OCI-LY7 (cell line): Measurements from ENCODE around the gene RILP. TPM values are rescaled to one million over a fixed set of nuclear protein-coding genes. Genes with fewer than 3 reads are reported as not detected.

Experiments
- BruUV-seq: library from RNA; stranded (reverse); fragments of 400-500 nt; replicated peaks from 2 replicates; lab custom pipeline; 2021; lab: Mats Ljungman, UMichigan
- CTCF ChIA-PET: fragments of 300-600 bp; sonication (Branson Sonifier 250); formaldehyde crosslinking; loops from one replicate; lab custom pipeline; 2022; ENCODE audit warnings: antibody characterized with exemption; ENCODE audit not compliant: unreplicated experiment; lab: Charles Lee
- POLR2A ChIA-PET: fragments of 300-600 bp; sonication (Branson Sonifier 250); formaldehyde crosslinking; loops from one replicate; lab custom pipeline; 2022; ENCODE audit warnings: antibody characterized with exemption; lab: Charles Lee
- DNase-seq: peaks from one replicate; pipeline ENCODE4 v3.0.0-alpha.2; 2015; ENCODE audit warnings: low spot score
- H2AFZ ChIP-seq: fragments of 200-600 bp; sonication (generic), shearing (Covaris generic); 2 replicates; pipeline ENCODE4 v1.6.1; 2014; ENCODE audit warnings: mild to moderate bottlenecking, antibody characterized with exemption, low read length, moderate library complexity
- H3K27ac ChIP-seq: fragments of 200-600 bp; sonication (generic); 2 replicates; pipeline ENCODE4 v1.5.1; 2014; ENCODE audit warnings: mixed run types, low read depth, mild to moderate bottlenecking, moderate library complexity, low read length, inconsistent platforms; ENCODE audit not compliant: poor library complexity, severe bottlenecking
- H3K36me3 ChIP-seq: fragments of 200-600 bp; sonication (generic); 2 replicates; pipeline ENCODE4 v1.6.1; 2014; ENCODE audit warnings: mild to moderate bottlenecking, antibody characterized with exemption, low read length, moderate library complexity, mixed read lengths; ENCODE audit not compliant: insufficient read depth
- H3K4me1 ChIP-seq: fragments of 200-600 bp; sonication (generic); 2 replicates; pipeline ENCODE4 v1.5.1; 2014; ENCODE audit warnings: mild to moderate bottlenecking, low read length; ENCODE audit not compliant: insufficient read depth, poor library complexity, severe bottlenecking
- H3K4me2 ChIP-seq: fragments of 200-600 bp; sonication (generic); 2 replicates; pipeline ENCODE4 v1.6.1; 2014; ENCODE audit warnings: mild to moderate bottlenecking, low read length
- H3K4me3 ChIP-seq: fragments of 200-600 bp; sonication (generic); 2 replicates; pipeline ENCODE4 v1.5.1; 2014; ENCODE audit warnings: mild to moderate bottlenecking, low read depth, low read length; ENCODE audit not compliant: poor library complexity, severe bottlenecking
- H3K79me2 ChIP-seq: fragments of 200-600 bp; sonication (generic); 2 replicates; pipeline ENCODE4 v1.6.1; 2016; ENCODE audit warnings: low read depth, mild to moderate bottlenecking, low read length, moderate library complexity, mixed read lengths; ENCODE audit not compliant: insufficient read depth
- H3K9me2 ChIP-seq: fragments of 200-600 bp; sonication (generic); 2 replicates; pipeline ENCODE4 v1.6.1; 2016; ENCODE audit warnings: mild to moderate bottlenecking, low read length, mixed read lengths; ENCODE audit not compliant: insufficient read depth
- H3K9me3 ChIP-seq: fragments of 200-600 bp; sonication (generic); 2 replicates; pipeline ENCODE4 v1.6.1; 2014; ENCODE audit warnings: mild to moderate bottlenecking, mixed run types, low read length, mixed read lengths
- H4K20me1 ChIP-seq: fragments of 200-600 bp; sonication (generic); 2 replicates; pipeline ENCODE4 v1.6.1; 2014; ENCODE audit warnings: mild to moderate bottlenecking, antibody characterized with exemption, low read length, moderate library complexity, mixed read lengths; ENCODE audit not compliant: insufficient read depth
- EZH2phosphoT487 ChIP-seq: fragments of 200-600 bp; sonication (generic); IDR thresholded peaks from 2 replicates; pipeline ENCODE4 v1.6.1; 2018; ENCODE audit warnings: low read depth, borderline replicate concordance, mild to moderate bottlenecking, mixed run types, antibody characterized with exemption, low read length, moderate library complexity, mixed read lengths
- intact Hi-C: fragments of 100-400 bp; cut with micrococcal nuclease; formaldehyde crosslinking; loops from one replicate; pipeline ENCODE4 v1.10.0; 2022; ENCODE audit not compliant: unreplicated experiment
- total RNA-seq, 2 experiments: library from RNA; depleted of rRNA in 1 of 2; stranded (reverse); fragments of >200 nt in 1 of 2; shearing (Covaris generic) in 1 of 2; gene quantifications; 2 replicates each; pipeline ENCODE4 v1.2.3, GENCODE V29; 2014 to 2022
- TF ChIP-seq, protein P1 (sequence below): fragments of 200-600 bp; sonication (generic); conservative IDR thresholded peaks from 2 replicates; pipeline ENCODE4 v1.5.1; 2014; ENCODE audit warnings: mild to moderate bottlenecking, antibody characterized with exemption, low read length, moderate library complexity, mixed read lengths

Gene RILP
- total RNA-seq, 2 experiments from 2014 or later = 1.2 to 3.2 TPM

- no TSS peak for BruUV-seq
- no peak for DNase-seq
- H3K9me2 ChIP-seq = no peaks in the 10 kb centered on the region
- H3K9me3 ChIP-seq = no peaks in the 10 kb centered on the region
- ChIA-PET POLR2A (no interaction called here), CTCF (no interaction called here)
- TF ChIP-seq, protein P1, sequence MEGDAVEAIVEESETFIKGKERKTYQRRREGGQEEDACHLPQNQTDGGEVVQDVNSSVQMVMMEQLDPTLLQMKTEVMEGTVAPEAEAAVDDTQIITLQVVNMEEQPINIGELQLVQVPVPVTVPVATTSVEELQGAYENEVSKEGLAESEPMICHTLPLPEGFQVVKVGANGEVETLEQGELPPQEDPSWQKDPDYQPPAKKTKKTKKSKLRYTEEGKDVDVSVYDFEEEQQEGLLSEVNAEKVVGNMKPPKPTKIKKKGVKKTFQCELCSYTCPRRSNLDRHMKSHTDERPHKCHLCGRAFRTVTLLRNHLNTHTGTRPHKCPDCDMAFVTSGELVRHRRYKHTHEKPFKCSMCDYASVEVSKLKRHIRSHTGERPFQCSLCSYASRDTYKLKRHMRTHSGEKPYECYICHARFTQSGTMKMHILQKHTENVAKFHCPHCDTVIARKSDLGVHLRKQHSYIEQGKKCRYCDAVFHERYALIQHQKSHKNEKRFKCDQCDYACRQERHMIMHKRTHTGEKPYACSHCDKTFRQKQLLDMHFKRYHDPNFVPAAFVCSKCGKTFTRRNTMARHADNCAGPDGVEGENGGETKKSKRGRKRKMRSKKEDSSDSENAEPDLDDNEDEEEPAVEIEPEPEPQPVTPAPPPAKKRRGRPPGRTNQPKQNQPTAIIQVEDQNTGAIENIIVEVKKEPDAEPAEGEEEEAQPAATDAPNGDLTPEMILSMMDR = no peak
- no peak for TF ChIP-seq EZH2phosphoT487
- H3K4me2 ChIP-seq = no peak overlapping the region
- no peak overlapping the region for H3K4me3 ChIP-seq
- peaks cover 14% of the 10 kb centered on the region for H3K4me1 ChIP-seq
- no peak overlapping the region for H3K27ac ChIP-seq
- peaks cover 5% of the 10 kb centered on the region for H3K36me3 ChIP-seq
- no peak overlapping the region for H2AFZ ChIP-seq
- intact Hi-C loops = no loop called here
- H4K20me1 ChIP-seq = no peaks in the 10 kb centered on the region
- no peaks in the 10 kb centered on the region for H3K79me2 ChIP-seq
Observed at GRCh38 chr17:1620486-1620885, 29.2 kb downstream of the RILP start.

DNA sequence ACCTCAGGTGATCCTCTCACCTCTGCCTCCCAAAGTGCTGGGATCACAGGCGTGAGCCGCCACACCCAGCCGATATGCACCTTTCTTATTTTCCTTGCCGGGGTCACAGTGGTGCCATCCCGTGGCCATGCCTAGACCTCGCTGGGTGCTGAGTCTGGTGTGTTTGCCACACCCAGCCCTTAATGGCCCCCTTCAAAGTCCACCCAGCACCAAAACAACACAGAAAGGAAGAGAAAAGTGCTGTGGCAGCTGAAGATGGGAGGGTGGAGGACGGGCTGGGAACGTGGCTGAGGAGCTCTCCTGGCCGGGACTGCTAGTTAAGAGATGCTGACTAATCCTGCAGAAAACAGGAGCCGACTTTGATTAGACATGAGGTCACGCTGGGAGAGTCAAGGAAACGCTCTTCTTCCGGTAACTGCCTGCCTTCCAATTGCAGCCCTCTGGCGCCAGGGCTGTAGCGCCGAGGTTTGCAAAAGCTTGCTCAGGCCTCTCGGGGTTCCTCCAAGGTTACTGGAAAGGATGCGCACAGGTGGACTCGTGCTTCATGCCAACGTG lies 32.0 kb downstream of the RILP start:
- Histone ChIP-seq H3K27ac (no peak overlapping the region), H3K4me1 (peaks cover 7% of the 10 kb centered on the region), H4K20me1 (no peaks in the 10 kb centered on the region), H3K4me2 (no peak overlapping the region), H3K9me2 (no peaks in the 10 kb centered on the region), H3K36me3 (peaks cover 9% of the 10 kb centered on the region; the same call in 1 of the 2 replicates), H3K4me3 (no peak overlapping the region), H3K9me3 (no peaks in the 10 kb centered on the region), H3K79me2 (no peaks in the 10 kb centered on the region), H2AFZ (no peak overlapping the region)
- intact Hi-C loops = no loop called here
- BruUV-seq = no TSS peak
- POLR2A ChIA-PET = interaction anchor here (0.7 kb wide), 1 partner anchor 9 kb away, joined by 5 read pairs; no protein-coding TSS in a partner anchor
- CTCF ChIA-PET = no interaction called here
- no peak for TF ChIP-seq EZH2phosphoT487
- TF ChIP-seq, protein P1 = no peak
- DNase-seq = no peak

DNA sequence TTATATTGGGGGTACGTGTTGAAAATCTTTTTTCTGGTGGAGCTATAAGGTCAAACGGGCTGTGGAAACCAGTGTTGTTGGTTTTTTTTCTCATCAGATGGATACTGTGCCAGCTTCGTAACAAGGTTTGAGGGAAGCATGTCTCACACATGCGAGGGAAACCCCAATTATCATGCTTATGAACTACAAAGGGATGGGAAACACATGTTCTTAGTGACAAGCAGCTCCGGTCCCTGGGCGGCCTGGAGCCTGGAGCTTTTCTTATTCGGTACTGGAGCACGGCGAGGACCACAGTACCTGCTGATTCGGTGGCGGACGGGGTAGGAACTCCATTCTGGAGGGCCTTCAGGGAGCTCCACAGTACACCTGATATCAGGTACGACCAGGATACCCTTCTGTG lies 33.6 kb downstream of the RILP start:
- no peak for TF ChIP-seq EZH2phosphoT487
- TF ChIP-seq, protein P1 = no peak
- H3K9me3 ChIP-seq = no peaks in the 10 kb centered on the region
- no peaks in the 10 kb centered on the region for H3K9me2 ChIP-seq
- ChIA-PET POLR2A (interaction anchor here (0.5 kb wide), 1 partner anchor 196 kb away, joined by 4 read pairs; no protein-coding TSS in a partner anchor), CTCF (no interaction called here)
- H2AFZ ChIP-seq = no peak overlapping the region
- no peak overlapping the region for H3K4me3 ChIP-seq
- H3K79me2 ChIP-seq = no peaks in the 10 kb centered on the region
- H3K27ac ChIP-seq = no peak overlapping the region
- no peaks in the 10 kb centered on the region for H4K20me1 ChIP-seq
- no peak overlapping the region for H3K4me2 ChIP-seq
- H3K36me3 ChIP-seq = peaks cover 9% of the 10 kb centered on the region
- peaks cover 7% of the 10 kb centered on the region for H3K4me1 ChIP-seq
- BruUV-seq = no TSS peak
- DNase-seq = no peak
- intact Hi-C loops = no loop called here
